G401 (cell line): ENCODE measurements around the gene CHCT1. TPM values are rescaled to one million over a fixed set of nuclear protein-coding genes. Genes with fewer than 3 reads are reported as not detected.
A peak's percentile ranks its signal among the peaks of the same experiment; 100 is the strongest.
"Not testable (repeated sequence)": the region's sequence is repeated elsewhere in the genome, so short reads cannot be mapped to it uniquely, and the experiment has no call there.

Experiments used
- DNase-seq: peaks from one replicate; pipeline ENCODE4 v3.0.0-alpha.2; 2015; ENCODE audit warnings: low spot score
- in situ Hi-C: cut with HindIII; loops from 2 replicates; pipeline ENCODE4 v1.10.0; 2016; ENCODE audit warnings: low sequenced_read_pairs, mixed read lengths
- total RNA-seq: library from RNA; depleted of rRNA; stranded (reverse); fragments of >200 nt; shearing (Covaris generic); gene quantifications from 2 replicates; pipeline ENCODE4 v1.2.3, GENCODE V29; 2014

Gene CHCT1
- total RNA-seq, 1 experiment from 2014 or later = not detected

DNA sequence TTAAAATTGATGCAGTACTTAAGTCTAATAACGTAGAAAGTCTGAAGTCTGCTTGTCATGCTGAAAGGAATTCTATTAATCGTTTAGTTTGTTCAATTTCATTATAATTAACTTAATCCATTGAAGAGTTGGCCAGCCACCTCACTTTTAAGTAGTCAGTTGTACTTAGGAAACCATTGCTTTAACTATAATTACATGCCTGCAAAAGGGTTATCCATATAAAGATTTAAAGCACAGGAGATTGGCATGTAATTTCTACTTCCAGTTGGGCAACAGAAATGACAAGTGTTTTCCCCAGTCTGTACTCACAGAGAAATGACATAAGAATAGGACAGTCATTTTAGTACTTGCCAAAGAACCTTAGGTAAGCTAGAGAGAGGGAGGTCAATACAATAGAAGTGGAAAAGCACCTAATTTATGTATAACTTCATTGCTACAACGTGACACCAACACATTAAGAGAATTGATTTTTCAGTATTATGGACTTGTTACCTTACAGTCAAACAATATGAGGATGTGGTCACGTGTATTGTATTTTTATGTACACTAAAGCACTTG lies 26.7 kb upstream of the CHCT1 start:
- in situ Hi-C loops = no loop called here
- DNase-seq = no peak

- in situ Hi-C loops = no loop called here
Observed at GRCh38 chr17:60396412-60396811, 25.9 kb upstream of the CHCT1 start.

DNA sequence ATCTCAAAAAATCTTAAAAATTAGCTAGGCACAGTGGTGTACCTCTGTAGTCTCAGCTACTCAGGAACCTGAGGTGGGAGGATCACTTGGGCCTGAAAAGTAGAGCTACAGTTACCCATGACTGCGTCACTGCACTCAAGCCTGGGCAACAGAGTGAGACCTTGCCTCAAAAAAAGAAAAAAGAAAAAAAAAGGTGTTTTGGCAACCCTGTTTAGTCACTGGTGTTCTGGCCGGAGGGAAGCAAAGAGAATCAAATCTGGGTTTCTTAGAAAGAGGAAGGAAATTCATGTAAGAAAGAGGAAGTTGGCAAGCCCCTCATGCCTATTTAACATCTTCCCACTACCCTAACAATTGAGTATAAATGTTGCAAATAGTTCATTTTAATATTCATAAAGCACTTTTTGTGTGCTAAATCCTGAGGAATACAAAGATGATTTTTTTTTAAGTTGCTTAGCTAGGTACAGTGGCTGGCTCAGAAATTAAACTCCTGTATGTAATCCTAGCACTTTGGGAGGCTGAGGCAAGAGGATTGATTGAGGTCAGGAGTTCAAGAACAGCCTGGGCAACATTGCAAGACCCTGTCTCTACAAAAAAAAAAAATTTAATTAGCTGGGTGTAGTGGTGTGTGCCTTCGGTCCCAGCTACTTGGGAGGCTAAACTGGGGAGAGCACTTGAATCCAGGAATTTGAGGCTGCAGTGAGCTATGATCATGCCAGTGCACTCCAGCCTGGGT lies 23.9 kb upstream of the CHCT1 start:
- in situ Hi-C loops = no loop called here
- no peak for DNase-seq

More at GRCh38 chr17:60396412-60396811, 25.9 kb upstream of the CHCT1 start:
- DNase-seq = no peak

- in situ Hi-C loops = no loop called here
- no peak for DNase-seq
Observed at GRCh38 chr17:60401819-60402218, 20.5 kb upstream of the CHCT1 start.

GRCh38 chr17:60403523-60403810 lies 18.8 kb upstream of the CHCT1 start:
- in situ Hi-C loops = no loop called here
- no peak for DNase-seq

DNA sequence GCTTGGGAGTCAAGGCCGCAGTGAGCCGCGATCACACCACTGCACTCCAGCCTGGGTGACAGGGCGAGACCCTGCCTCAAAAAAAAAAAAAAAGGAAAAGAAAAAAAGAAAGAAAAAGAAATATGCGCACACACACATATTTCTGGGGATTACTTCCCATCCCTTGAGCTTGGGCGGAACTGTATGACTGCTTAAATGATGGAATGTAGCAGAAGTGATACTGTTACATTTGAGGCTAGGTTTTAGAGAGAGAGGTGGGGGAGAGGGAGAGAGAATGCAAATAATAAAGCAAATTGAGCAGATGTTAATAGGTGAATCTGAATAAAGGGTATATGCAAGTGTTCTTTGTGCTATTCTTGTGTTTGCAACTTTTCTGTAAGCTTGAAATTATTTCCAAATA lies 18.3 kb upstream of the CHCT1 start:
- no peak for DNase-seq
- in situ Hi-C loops = no loop called here

DNA sequence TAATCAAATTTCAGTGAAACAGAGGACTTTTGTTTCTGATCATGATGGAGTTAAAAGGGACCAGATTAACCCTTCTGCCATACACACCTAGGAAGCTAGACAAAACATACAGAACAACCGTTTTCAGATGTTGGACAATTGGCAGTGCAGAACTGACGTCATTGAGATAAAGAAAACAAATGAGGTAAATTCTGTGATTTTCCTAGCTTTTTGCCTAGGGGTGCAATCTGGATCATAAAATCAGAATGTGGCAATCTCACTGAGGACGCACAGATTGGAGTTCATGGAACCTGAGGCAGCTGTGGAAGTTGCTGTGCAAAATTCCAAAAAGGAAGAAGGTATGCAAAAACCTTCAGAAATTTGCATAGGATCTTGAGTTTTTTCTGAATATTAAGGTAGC lies 15.4 kb upstream of the CHCT1 start:
- no peak for DNase-seq
- in situ Hi-C loops = no loop called here

GRCh38 chr17:60410001-60410400 lies 12.3 kb upstream of the CHCT1 start:
- in situ Hi-C loops = no loop called here
- DNase-seq = no peak

GRCh38 chr17:60412701-60413100 lies 9.6 kb upstream of the CHCT1 start:
- in situ Hi-C loops = no loop called here
- DNase-seq = no peak

GRCh38 chr17:60415146-60415545 lies 7.1 kb upstream of the CHCT1 start:
- in situ Hi-C loops = no loop called here

GRCh38 chr17:60416368-60416925 lies 5.8 kb upstream of the CHCT1 start:
- in situ Hi-C loops = no loop called here
- DNase-seq = no peak

More at GRCh38 chr17:60415146-60415545, 7.1 kb upstream of the CHCT1 start:
- DNase-seq = no peak

DNA sequence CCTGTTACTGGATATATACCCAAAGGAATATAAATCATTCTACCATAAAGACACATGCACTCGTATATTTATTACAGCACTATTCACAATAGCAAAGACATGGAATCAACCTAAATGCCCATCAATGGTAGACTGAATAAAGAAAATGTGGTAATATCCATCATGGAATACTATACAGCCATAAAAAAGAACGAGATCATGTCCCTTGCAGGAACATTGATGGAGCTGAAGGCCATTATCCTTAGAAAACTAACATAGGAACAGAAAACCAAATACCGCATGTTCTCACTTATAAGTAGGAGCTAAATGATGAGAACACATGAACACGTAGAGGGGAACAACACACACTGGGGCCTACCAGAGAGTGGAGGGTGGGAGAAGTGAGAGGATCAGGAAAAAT lies 3.3 kb upstream of the CHCT1 start:
- in situ Hi-C loops = not testable (repeated sequence)

DNA sequence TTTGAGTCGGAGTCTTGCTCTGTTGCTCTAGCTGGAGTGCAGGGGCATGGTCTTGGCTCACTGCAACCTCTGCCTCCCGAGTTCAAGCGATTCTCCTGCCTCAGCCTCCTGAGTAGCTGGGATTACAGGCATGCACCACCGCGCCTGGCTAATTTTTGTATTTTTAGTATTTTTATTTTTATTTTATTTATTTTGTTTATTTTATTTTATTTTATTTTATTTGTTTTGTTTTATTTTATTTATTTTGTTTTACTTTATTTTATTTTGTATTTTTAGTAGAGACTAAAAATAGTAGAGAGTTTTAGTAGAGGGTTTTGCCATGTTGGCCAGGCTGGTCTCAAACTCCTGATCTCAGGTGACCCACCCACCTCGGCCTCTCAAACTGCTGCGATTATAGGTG lies 2.4 kb upstream of the CHCT1 start:
- in situ Hi-C loops, DNase-seq: not testable (repeated sequence)

More for the DNA sequence above, 3.3 kb upstream of the CHCT1 start:
- not testable (repeated sequence) for DNase-seq

- DNase-seq = peak; percentile 47
- in situ Hi-C loops = no loop called here
Observed at GRCh38 chr17:60421273-60422161, 772 bp upstream of the CHCT1 start.

GRCh38 chr17:60423865-60424264 lies 1.6 kb downstream of the CHCT1 start:
- in situ Hi-C loops = no loop called here
- DNase-seq = no peak

DNA sequence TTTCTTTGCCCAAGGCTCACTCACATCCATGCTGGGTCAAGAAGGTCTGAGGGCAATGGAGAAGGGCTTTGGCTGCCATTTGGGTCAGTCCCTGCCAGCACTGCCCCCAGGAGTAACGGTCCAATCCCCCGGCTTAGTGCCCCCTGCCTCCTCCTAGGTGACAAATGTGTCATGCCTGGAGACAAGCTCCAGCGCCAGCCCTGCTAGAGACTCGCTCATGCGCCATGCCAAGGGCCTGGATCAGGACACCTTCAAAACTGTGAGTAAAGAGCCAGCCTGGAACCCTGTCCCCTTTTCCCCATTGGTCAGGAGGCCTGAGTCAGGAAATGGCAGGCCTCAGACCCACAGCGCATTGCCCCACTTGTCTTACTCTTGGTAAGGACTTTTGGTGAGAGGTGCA lies 3.3 kb downstream of the CHCT1 start:
- in situ Hi-C loops = no loop called here
- DNase-seq = no peak

- DNase-seq = no peak
- in situ Hi-C loops = no loop called here
Observed at GRCh38 chr17:60426596-60426995, 4.3 kb downstream of the CHCT1 start.

DNA sequence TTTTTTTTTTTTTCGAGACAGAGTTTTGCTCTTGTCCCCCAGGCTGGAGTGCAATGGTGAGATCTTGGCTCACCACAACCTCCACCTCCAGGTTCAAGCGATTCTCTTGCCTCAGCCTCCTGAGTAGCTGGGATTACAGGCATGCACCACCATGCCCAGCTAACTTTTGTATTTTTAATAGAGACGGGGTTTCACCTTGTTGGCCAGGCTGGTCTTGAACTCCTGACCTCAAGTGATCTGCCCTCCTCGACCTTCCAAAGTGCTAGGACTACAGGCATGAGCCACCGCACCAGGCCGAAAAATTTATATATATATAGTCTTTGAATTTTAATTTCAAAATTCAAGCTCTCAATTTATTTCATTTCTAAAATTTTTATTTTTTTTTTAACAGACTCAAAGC lies 6.2 kb downstream of the CHCT1 start:
- in situ Hi-C loops, DNase-seq: not testable (repeated sequence)

DNA sequence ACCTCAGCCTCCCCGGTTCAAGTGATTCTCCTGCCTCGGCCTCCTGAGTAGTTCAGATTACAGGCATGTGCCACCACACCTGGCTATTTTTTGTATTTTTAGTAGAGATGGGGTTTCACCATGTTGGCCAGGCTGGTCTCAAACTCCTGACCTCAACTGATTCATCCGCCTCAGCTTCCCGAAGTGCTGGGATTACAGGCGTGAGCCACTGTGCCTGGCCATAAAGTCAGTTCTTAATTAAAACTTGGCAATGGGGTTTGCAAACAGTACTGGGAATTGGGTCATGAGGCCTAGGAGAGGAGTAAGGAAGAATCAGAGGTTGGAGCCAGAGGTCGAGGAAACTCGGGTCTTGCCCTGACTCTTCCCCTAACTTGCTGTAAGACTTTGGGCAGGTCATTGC lies 8.3 kb downstream of the CHCT1 start:
- in situ Hi-C loops, DNase-seq: not testable (repeated sequence)
